ENCODE measurements around the gene ANKRD11. TPM values are rescaled to one million over a fixed set of nuclear protein-coding genes. Genes with fewer than 3 reads are reported as not detected.

Gene ANKRD11
- total RNA-seq, result 63.9 and 84.5 TPM in 2 replicates

DNA sequence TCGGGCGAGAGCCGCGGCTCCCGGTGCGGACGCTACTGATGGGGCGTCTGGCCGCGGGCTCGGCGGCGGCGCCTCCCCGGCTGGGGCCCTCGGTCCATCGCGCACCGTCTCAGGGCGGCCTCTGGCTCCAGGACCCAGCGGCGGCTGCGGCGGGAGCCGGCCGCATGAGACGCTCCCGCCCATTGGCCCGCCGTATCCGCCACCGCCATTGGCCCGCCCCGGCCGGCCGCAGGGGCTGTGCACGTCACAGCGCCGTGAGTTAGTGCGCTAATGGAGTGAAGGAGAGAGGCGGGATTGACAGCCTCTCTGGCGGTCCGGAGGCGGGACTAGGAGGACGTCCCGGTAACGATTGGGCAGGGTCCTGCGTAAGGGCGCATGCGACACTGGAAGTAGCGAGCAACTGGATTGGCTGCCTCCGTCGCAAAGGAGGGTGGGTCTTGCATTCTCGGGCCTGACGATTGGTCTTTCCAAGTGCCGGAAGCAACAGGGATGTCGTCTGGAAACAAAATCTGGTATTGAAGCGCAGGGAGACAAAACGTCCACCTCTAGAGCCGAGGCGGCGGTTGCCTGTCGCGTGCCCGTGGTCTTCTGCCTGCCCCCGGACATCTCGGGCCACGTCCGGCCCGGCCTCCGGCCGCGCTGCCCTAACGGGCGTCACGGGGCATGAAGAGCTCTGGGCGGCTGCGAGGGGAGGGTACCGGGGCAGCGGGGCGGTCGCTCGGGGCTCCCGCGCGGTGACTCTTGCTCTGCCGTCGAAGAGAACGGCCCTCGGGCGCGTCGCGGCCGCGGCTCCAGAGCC, at the start of gene ANKRD11:
Gene ANKRD11 (minus strand): TSS at position 123 of the 799 bp plus-strand sequence. CDS start 173,542 bp downstream, outside the sequence.

DNA sequence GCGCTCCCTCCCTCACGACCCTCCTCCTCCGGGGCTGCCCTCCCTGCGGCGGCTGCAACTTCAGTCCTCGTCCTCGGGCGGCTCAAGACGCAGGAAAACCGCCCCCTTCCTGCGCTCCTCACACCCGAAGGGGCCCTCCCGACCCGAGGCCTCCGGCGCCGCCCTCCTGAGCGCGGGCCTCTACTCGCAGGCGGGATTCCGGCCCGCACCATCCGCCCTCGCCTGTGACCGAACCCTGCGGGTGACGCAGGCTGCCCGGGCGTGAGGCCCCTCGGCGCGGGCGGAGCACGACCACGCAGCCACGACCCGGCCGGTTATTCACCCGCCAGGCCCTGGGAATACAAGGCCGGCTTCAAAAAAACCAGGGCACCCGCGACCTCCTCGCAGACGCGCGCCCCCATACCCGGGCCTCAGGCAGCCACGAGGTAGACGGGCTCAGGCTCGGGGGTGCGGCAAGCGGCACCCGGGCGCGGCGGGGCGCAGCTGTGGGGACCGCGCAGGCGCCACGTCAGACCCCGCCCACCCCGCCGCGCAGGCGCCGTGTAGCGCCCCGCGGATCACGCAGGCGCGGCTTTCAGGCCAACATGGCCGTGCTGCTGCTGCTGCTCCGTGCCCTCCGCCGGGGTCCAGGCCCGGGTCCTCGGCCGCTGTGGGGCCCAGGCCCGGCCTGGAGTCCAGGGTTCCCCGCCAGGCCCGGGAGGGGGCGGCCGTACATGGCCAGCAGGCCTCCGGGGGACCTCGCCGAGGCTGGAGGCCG, 17.7 kb upstream of the ANKRD11 start, which contains the start of gene SPG7:
Gene SPG7 (plus strand): TSS at position 570 of the 757 bp plus-strand sequence. CDS start 15 bp downstream, at position 585.

Small RNA genes within 50 kb of the gene (small RNA-seq; reads per million reads assigned to genes)
- gene RNU6-430P, result not detected

Other genes starting within 250 kb of the ANKRD11 start
- 86.7 and 119 TPM in 2 replicates for gene SPG7, start 17.8 kb upstream of the ANKRD11 start, total RNA-seq
- 2,094 and 3,716 TPM in 2 replicates for gene RPL13, start 70.1 kb upstream of the ANKRD11 start, total RNA-seq
- 12.1 and 29.9 TPM in 2 replicates for gene CPNE7, start 85.2 kb upstream of the ANKRD11 start, total RNA-seq
- not detected in 2 replicates for gene DPEP1, start 123.1 kb upstream of the ANKRD11 start, total RNA-seq
- 107 and 114 TPM in 2 replicates for gene CHMP1A, start 167.1 kb upstream of the ANKRD11 start, total RNA-seq
- gene SPATA33, start 167.3 kb upstream of the ANKRD11 start, total RNA-seq, result 2.6 and 2.9 TPM in 2 replicates
- gene CDK10, start 196.1 kb upstream of the ANKRD11 start, total RNA-seq, result 32.3 and 33.8 TPM in 2 replicates
- gene SPATA2L, start 211.1 kb upstream of the ANKRD11 start, total RNA-seq, result 9.6 and 11.5 TPM in 2 replicates
- 6.8 and 7.7 TPM in 2 replicates for gene VPS9D1, start 230.3 kb upstream of the ANKRD11 start, total RNA-seq
- 8.8 and 16.2 TPM in 2 replicates for gene ZNF276, start 231.0 kb upstream of the ANKRD11 start, total RNA-seq

Measured in subcutaneous preadipocyte (primary cell).